Large intestine (tissue), 3 donors: ENCODE data around the gene ARL8B. TPM values are rescaled to one million over a fixed set of nuclear protein-coding genes. Genes with fewer than 3 reads are reported as not detected.
"Not testable (repeated sequence)": the region's sequence is repeated elsewhere in the genome, so short reads cannot be mapped to it uniquely, and the experiment has no call there.

Experiments used
- DNase-seq, 2 donors: peaks; one replicate each; pipeline versions ENCODE4 v3.0.0 to v3.0.0-alpha.2; 2013
- H3K27ac ChIP-seq: one replicate; pipeline ENCODE4 v1.5.1; 2013; ENCODE audit warnings: low read length
- H3K27me3 ChIP-seq: 2 replicates; pipeline ENCODE4 v1.6.1; 2013; ENCODE audit warnings: low read length; ENCODE audit not compliant: control insufficient read depth, insufficient read depth
- H3K36me3 ChIP-seq: 2 replicates; pipeline ENCODE4 v1.6.1; 2013; ENCODE audit warnings: low read length; ENCODE audit not compliant: control insufficient read depth, insufficient read depth
- H3K4me1 ChIP-seq: one replicate; pipeline ENCODE4 v1.6.1; 2013; ENCODE audit warnings: low read length; ENCODE audit not compliant: control insufficient read depth, insufficient read depth
- H3K4me3 ChIP-seq: one replicate; pipeline ENCODE4 v1.5.1; 2013; ENCODE audit warnings: low read length
- H3K9me3 ChIP-seq: one replicate; pipeline ENCODE4 v1.6.1; 2013; ENCODE audit warnings: mild to moderate bottlenecking, low read depth, low read length, moderate library complexity; ENCODE audit not compliant: control insufficient read depth
- WGBS: methylation state at CpG from one replicate; pipeline ENCODE4 v1.1.5; 2013; ENCODE audit warnings: low lambda C conversion rate; ENCODE audit not compliant: insufficient coverage; 5-methylcytosine and 5-hydroxymethylcytosine counted together
- polyA plus RNA-seq: library from polyadenylated mRNA; unstranded; fragments of 120-200 nt; gene quantifications from one replicate; pipeline ENCODE4 v1.2.1, GENCODE V29; 2013

The ARL8B gene
- polyA plus RNA-seq, 1 donor: 68.0 TPM

DNA sequence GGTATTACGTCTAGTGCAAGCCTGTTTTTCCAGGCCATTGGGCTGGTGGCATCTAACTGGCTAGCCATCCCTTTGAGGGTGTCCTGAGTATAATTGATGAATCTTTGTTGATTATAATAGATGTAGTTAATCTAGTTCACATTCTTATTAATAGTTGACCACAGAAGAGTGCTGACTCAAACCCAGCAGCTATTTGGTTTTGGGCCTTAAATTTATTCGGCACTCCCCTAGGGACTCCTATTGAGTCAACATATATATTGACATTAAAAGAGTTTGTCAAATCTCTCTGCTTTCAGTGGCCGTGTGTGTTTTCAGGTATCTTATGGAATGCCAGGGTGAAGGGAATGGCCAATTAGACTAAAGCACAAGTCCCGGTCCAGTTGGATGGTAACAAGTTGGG is 19.7 kb downstream of the ARL8B start:
- H3K36me3 ChIP-seq: peaks cover 11% of the 10 kb centered on the region
- H3K4me1 ChIP-seq: no peaks in the 10 kb centered on the region
- WGBS: no CpG with 5 or more reads among the region's 4 CpGs
- no peak overlapping the region for H3K27ac ChIP-seq
- H3K9me3 ChIP-seq: no peaks in the 10 kb centered on the region
- no peak for DNase-seq
- no peak overlapping the region for H3K4me3 ChIP-seq
- H3K27me3 ChIP-seq: no peaks in the 10 kb centered on the region

DNA sequence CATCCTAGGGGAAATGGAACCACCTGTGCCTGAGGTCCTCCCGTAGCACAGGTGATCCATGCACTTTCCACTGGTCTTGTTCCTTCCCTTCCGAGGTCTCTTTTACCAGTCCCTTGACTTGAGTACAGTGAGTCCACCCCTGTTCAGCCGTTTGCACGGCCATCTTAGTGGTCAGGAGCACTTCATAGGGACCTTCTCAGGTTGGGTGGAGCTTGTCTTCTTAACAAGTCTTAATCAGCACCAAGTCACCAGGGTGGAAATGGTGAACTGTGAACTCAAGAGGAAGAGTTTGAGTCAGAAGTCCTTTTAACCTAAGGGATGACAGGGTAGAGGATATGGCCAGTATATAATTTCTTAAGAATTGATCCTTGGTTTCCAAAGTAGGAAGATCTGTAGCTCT is 21.4 kb downstream of the ARL8B start:
- H3K4me3 ChIP-seq: no peak overlapping the region
- no CpG with 5 or more reads among the region's 4 CpGs for WGBS
- no peaks in the 10 kb centered on the region for H3K9me3 ChIP-seq
- H3K36me3 ChIP-seq: peaks cover 12% of the 10 kb centered on the region
- H3K27me3 ChIP-seq: no peaks in the 10 kb centered on the region
- H3K27ac ChIP-seq: no peak overlapping the region
- H3K4me1 ChIP-seq: no peaks in the 10 kb centered on the region
- DNase-seq: no peak

DNA sequence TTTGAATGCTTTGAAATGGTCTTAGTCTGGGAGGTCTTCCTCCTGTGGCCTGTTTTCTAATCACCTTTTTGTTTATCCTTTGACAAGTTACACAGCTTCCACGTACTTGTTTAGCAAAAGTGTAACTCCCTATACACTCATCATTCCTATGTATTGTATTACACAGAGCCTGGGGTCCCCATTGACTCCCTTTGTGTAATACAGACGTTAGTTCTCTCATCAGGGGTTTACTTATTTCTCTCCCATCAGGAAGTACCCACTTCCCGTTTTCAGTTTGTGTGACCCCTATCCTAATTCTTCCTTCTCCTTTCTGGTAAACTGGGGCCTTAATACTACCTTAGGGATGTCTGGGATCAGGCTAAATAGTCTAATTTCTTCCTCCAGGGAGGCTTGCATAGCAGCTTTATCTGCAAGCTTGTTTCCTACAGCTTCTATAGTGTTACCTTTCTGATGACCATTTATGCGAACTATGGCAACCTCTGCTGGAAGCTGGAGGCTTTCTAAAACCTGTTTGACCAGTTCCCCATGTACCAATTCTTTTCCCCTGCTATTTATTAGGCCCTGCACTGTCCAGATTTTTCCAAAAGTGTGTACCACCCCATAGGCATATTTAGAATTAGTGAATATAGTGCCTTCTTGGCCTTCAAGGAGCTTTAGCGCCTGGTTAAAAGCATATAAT is 22.4 kb downstream of the ARL8B start:
- DNase-seq: no peak
- Histone ChIP-seq H3K36me3 (peaks cover 14% of the 10 kb centered on the region), H3K4me1 (no peaks in the 10 kb centered on the region), H3K9me3 (no peaks in the 10 kb centered on the region), H3K27ac (no peak overlapping the region), H3K4me3 (no peak overlapping the region), H3K27me3 (no peaks in the 10 kb centered on the region)
- 86% methylated on average over 1 of the region's 5 CpGs for WGBS

DNA sequence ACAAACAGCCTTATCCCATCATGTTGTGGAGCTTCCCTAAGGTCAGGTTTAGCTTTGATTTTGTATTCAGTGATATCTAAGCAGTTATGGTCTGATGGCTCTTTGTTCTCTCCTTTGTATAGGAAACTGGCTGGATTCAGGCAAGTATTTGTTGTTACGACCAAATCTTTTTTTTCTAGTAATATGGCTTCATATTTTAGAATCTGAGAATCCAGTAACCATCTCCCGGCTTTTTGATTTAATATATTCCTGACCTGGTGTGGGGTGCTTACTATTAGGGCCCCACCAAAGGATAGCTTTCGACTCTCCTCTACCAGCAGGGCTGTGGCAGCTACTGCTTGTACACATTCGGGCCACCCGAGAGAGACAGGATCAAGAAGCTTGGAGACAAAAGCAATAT is 23.0 kb downstream of the ARL8B start:
- Histone ChIP-seq H3K9me3 (no peaks in the 10 kb centered on the region), H3K27me3 (no peaks in the 10 kb centered on the region), H3K4me1 (no peaks in the 10 kb centered on the region), H3K36me3 (peaks cover 14% of the 10 kb centered on the region), H3K4me3 (no peak overlapping the region), H3K27ac (no peak overlapping the region)
- WGBS: no CpG with 5 or more reads among the region's 5 CpGs
- DNase-seq: no peak

DNA sequence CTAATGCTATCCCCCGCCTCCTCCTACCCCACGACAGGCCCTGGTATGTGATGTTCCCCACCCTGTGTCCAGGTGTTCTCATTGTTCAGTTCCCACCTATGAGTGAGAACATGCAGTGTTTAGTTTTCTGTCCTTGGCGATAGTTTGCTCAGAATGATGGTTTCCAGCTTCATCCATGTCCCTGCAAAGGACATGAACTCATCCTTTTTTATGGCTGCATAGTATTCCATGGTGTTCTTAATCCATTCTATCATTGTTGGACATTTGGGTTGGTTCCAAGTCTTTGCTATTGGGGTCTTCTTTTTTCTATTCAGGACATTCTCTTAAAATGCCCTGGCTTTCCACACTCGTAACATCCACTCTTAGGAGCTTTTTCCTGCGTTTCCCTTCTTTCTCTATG is 25.1 kb downstream of the ARL8B start:
- not testable (repeated sequence) for H3K27ac ChIP-seq, H3K27me3 ChIP-seq, H3K36me3 ChIP-seq, H3K9me3 ChIP-seq, H3K4me3 ChIP-seq, H3K4me1 ChIP-seq, DNase-seq
- 100% methylated on average over 2 of the region's 5 CpGs for WGBS

DNA sequence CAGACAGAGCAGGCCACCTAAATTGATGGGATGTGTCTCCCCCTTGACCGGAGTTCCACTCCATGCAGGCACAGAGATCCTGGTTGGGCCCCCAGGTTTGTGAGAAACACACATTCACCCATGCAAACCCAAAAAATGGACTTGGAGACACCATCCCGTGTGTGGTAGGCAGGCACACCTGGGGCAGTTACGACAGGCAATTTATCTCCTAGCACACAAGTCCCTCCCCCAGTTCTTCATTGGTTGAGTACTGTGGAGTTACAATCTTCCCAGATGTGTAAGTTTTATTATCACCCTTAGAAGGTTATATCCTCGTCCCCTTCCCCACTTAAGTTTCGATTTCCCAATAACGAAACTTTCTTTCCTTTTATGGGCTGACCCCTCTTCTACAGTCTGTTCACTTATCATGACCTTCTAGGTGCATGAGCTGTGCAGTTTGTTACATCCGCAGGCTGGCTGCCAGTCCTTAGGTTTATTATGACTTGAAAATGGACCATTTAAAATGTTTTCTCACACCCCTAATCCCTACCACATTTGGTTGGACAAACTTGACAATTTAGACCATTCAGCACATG is 27.3 kb downstream of the ARL8B start:
- peaks cover 6% of the 10 kb centered on the region for H3K36me3 ChIP-seq
- WGBS: 73% methylated on average over 3 of the region's 7 CpGs

DNA sequence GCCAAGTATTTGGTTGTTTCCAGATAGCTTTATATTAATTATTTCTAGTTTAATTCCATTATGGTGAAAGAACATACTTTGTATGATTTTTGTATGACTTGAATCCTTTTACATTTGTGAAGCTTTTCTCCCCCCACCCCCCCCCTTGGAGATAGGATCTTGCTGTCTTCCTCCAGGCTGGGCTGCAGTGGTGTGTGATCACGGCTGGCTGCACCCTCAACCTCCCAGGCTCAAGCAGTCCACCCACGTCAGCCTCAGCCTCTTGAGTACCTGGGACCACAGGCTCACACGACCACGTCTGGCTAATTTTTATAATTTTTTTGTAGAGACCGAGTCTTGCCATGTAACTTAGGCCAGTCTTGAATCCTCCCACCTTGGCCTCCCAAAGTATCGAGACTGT is 29.5 kb downstream of the ARL8B start:
- no peaks in the 10 kb centered on the region for H3K27me3 ChIP-seq
- WGBS: no CpG with 5 or more reads among the region's 6 CpGs
- no peak overlapping the region for H3K4me3 ChIP-seq
- DNase-seq: no peak
- H3K4me1 ChIP-seq: no peaks in the 10 kb centered on the region
- H3K9me3 ChIP-seq: no peaks in the 10 kb centered on the region
- H3K36me3 ChIP-seq: peaks cover 3% of the 10 kb centered on the region
- H3K27ac ChIP-seq: no peak overlapping the region

More for the DNA sequence above, 27.3 kb downstream of the ARL8B start:
- H3K27me3 ChIP-seq: no peaks in the 10 kb centered on the region
- no peaks in the 10 kb centered on the region for H3K9me3 ChIP-seq
- DNase-seq: no peak
- H3K4me3 ChIP-seq: no peak overlapping the region
- no peaks in the 10 kb centered on the region for H3K4me1 ChIP-seq
- no peak overlapping the region for H3K27ac ChIP-seq

DNA sequence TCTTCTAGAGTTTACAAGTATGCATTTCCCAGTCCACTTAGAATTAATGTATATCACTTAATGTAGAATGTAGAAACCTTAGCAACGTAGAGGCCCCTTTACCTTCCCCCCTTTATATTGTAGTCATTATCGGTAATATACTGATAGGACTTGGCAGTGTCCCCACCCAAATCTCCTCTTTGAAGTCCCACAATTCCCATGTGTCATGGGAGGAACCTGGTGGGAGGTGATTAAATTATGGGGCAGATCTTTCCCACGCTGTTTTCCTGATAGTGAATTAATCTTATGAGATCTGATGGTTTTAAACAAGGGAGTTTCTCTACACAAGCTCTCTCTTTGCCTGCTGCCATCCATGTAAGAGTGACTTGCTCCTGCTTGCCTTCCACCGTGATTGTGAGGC is 31.0 kb downstream of the ARL8B start:
- no CpG with 5 or more reads among the region's 4 CpGs for WGBS
- H3K27me3 ChIP-seq: no peaks in the 10 kb centered on the region
- peaks cover 3% of the 10 kb centered on the region for H3K36me3 ChIP-seq
- H3K27ac ChIP-seq: no peak overlapping the region
- no peaks in the 10 kb centered on the region for H3K9me3 ChIP-seq
- H3K4me1 ChIP-seq: no peaks in the 10 kb centered on the region
- H3K4me3 ChIP-seq: no peak overlapping the region
- DNase-seq: no peak

DNA sequence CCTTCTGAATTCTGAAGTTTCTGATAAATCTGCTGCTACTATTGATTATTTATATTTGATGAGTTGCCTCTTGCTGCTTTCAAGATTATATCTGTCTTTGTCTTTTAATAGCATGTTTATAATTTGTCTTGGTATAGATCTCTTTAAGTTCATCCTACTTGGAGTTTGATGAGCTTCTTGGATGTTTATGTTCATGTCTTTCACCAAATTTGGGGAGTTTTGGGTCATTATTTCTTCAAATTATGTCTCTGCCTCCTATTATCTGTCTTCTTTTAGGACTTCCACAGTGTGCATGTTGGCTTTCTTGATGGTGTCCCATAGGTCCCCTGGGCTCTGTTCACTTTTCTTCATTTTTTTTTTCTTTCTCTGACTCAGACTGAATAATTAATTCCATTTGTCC is 33.1 kb downstream of the ARL8B start:
- H3K36me3 ChIP-seq: no peaks in the 10 kb centered on the region
- no peak overlapping the region for H3K27ac ChIP-seq
- H3K4me1 ChIP-seq: no peaks in the 10 kb centered on the region

DNA sequence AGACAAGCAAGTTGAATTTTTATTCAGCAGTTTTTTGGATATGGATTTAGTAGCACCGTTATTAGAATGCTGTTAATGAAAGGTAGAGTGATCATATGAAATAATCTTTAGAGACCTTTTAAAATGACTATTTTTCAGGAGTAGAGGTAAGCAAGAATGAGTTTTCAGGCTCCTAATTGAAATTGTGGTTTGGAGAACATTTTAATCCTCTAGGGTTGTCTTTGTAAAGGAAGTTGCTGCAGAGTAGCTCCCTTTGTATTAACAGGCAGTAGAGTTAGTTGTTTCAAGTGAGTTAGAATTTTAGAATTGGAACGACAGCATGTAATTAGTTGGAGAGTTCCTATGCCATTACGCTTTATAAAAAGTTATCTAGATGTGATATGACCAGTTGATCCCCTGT is 38.2 kb downstream of the ARL8B start:
- DNase-seq: no peak
- no peaks in the 10 kb centered on the region for H3K36me3 ChIP-seq
- no peak overlapping the region for H3K27ac ChIP-seq
- H3K9me3 ChIP-seq: no peaks in the 10 kb centered on the region
- WGBS: no CpG with 5 or more reads among the region's 3 CpGs
- no peaks in the 10 kb centered on the region for H3K27me3 ChIP-seq
- H3K4me3 ChIP-seq: no peak overlapping the region
- H3K4me1 ChIP-seq: no peaks in the 10 kb centered on the region

More for the DNA sequence above, 33.1 kb downstream of the ARL8B start:
- no peaks in the 10 kb centered on the region for H3K9me3 ChIP-seq
- DNase-seq: no peak
- H3K4me3 ChIP-seq: no peak overlapping the region
- no peaks in the 10 kb centered on the region for H3K27me3 ChIP-seq
